Measurements from ENCODE around the gene C1orf21.
A peak's percentile ranks its signal among the peaks of the same experiment; 100 is the strongest.

C1orf21 gene

GRCh38 chr1:184472136-184472535, 85.3 kb downstream of the C1orf21 start:
- no peak overlapping the region for H3K4me3 ChIP-seq (ENCODE audit: low read depth, low read length)
- no peak for DNase-seq (ENCODE audit: low read depth)

DNA sequence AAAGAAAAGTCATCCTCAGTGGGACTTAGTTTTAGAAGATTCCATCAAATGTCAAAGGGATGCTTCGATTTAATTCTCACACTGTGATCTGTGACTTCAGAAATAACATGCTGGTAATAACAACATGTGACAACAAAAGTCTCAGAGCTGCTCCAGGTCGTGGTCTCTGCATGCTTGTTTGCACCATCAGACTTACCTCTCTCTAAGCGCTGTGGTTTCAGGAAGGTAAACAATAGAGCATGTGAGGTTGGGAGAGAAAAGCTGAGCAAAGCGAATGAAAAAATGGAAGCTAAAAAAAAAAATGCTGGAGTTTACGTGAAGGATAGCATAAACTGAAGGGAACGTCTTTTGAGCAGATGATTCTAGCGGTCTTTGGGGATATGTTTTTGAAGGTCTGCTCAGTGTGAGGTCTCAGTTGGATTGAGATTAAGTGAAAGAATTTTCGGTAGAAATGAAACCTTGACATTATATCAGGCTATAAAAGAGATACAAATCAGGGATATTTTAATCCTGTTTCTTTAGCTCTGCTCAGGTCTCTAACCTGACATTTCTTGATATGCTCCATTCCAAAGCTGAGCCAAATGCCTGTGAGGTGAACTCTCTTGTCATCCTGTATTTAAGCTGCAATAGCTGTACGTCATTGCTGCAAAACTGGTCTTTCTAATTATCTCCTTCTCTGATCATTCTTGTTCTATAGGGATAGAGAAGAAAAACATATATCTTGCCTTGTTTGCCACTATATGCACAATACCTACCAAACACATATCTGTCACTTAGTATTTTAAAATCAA, 86.5 kb downstream of the C1orf21 start:
- DNase-seq (ENCODE audit: low read depth) = no peak
- no peak overlapping the region for H3K4me3 ChIP-seq (ENCODE audit: low read depth, low read length)

DNA sequence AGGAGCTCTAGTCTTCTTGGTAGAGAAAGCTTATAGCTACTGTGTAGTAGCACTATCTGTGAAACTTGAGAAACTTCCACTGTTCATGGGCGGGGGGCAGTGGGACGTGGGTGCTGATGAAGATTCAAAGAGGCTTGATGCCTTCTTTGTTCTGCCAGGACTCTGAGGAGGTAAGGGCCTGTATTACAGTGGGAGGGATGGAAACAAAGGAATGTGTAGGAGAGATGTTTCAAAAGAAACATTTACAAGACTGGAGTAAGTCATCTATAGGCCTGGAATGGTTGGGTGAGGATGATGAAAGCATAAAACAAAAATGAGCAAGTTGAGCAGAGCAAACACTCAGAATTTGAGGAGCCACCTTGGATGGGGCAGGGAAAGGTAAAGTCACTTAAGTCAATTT, 89.4 kb downstream of the C1orf21 start:
- no peak overlapping the region for H3K4me3 ChIP-seq (ENCODE audit: low read depth, low read length)
- no peak for DNase-seq (ENCODE audit: low read depth)

- H3K4me3 ChIP-seq (ENCODE audit: low read depth, low read length) = no peak overlapping the region
- no peak for DNase-seq (ENCODE audit: low read depth)
These were observed 92.8 kb downstream of the C1orf21 start for GRCh38 chr1:184479435-184480167.

DNA sequence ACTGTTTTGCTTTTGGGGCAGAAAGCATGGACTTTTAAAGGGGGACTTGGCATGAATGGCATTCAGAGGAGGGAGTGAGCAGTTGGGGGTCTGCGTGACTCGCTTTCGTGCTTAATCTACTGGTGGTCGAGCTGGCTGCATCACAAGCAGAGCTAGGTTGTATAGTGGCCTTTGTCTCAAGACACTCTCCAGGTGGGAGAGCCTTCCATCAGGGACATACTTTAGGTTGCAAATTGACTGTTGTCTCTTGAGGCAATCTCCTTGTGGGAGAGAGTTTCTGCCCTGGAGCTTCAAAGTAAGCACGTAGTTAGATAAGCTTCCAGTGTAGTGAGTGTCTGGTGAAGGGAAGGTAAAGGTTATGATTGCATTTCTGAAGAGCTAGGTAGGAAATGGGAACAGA, 93.9 kb downstream of the C1orf21 start:
- no peak overlapping the region for H3K4me3 ChIP-seq (ENCODE audit: low read depth, low read length)
- DNase-seq (ENCODE audit: low read depth) = no peak

GRCh38 chr1:184482136-184482535, 95.3 kb downstream of the C1orf21 start:
- no peak for DNase-seq (ENCODE audit: low read depth)
- H3K4me3 ChIP-seq (ENCODE audit: low read depth, low read length) = no peak overlapping the region

GRCh38 chr1:184483101-184483683, 96.4 kb downstream of the C1orf21 start:
- peak; percentile 45 for DNase-seq (ENCODE audit: low read depth)
- H3K4me3 ChIP-seq (ENCODE audit: low read depth, low read length) = no peak overlapping the region

GRCh38 chr1:184485751-184486723, 99.2 kb downstream of the C1orf21 start:
- no peak overlapping the region for H3K4me3 ChIP-seq (ENCODE audit: low read depth, low read length)
- no peak for DNase-seq (ENCODE audit: low read depth)

- no peak overlapping the region for H3K4me3 ChIP-seq (ENCODE audit: low read depth, low read length)
- no peak for DNase-seq (ENCODE audit: low read depth)
These were observed 100.1 kb downstream of the C1orf21 start for GRCh38 chr1:184486761-184487445.

DNA sequence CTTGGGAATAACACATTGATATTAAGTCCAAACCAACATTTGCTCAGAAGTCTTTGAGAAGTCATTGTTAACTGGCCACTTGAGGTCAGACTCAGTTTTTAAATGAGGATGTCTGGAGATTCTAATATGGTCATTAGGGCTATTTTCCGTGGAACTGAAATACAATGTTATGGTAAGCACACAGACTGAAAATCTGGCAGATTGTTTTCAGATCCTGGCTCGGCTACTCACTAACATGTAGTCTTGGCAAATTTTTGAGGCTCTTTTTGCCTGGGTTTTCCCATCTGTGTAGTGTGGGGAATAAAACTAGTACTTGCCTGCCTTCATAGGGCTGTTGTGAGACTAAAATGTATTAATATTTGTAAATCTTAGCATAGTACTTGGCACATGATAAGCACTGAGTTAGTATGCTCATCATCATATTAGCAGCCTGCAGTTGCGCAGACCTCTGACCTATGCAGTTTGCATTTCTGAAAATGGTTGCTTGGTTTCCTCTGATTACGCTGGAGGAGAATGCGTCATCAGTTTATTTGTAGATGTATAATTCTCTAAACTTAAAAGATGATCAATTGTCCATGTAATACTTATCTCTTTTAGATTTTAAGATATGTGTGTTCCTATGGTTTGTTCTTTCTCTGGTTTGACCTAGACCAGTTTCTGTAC, 100.8 kb downstream of the C1orf21 start:
- DNase-seq (ENCODE audit: low read depth) = no peak

DNA sequence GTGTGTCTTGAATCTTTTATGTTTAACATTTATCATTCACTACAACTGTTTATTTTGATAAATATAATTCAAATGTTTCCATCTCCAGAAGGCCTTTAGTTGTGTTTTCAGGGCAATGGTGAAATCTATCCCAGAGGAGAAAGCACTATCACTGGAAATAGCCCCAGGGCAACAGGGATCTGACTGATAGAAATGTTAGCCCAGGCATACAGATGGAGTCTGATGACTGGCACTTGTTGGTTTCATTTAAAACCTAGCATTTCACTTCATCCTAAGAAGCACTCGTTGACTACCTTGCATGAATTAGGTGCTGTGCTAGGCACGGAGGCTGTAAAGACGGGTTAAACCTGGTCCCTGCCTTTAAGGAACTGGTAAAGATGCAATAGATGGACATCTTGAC, 103.1 kb downstream of the C1orf21 start:
- H3K4me3 ChIP-seq (ENCODE audit: low read depth, low read length) = no peak overlapping the region
- DNase-seq (ENCODE audit: low read depth) = no peak

More for the DNA sequence above, 100.8 kb downstream of the C1orf21 start:
- H3K4me3 ChIP-seq (ENCODE audit: low read depth, low read length) = no peak overlapping the region

DNA sequence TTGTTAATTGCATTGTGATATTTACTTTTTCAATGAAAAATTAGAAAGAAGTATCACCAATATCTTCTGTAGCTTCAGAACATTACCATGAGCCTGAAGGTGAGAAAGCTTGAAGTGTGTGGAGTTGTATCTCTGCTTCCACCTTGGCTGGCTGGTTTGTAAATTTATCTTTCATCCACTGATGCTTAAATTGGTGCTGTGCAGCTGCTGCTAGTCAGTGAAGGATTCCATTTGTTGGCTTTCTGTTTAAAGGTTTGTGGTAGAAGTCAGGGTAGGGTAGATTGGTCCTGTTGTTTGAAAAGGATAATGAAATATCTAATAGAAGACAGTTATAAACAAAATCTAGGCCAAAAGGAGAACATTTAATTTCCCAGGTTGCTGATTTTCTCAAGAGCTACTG, 105.7 kb downstream of the C1orf21 start:
- DNase-seq (ENCODE audit: low read depth) = no peak
- H3K4me3 ChIP-seq (ENCODE audit: low read depth, low read length) = no peak overlapping the region

DNA sequence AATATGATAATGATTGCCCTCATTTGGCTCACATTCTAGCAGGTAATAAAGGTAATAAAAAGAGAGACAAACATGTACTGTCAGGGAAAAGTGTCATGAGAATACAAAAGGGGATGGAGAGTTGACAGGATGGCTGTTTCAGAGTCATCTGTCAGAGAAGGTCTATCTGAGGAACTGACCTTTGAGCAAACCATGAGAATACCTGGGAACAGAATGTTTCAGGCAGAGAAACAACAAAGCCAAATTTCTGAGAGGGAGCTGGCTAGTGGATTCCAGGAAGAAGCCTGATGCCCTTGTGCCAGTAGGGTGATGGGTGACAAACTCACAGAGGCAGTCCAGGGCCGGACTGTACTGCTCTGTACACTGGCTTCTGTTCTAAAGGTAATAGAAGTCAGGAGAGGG, 107.2 kb downstream of the C1orf21 start:
- DNase-seq (ENCODE audit: low read depth) = no peak
- H3K4me3 ChIP-seq (ENCODE audit: low read depth, low read length) = no peak overlapping the region

- DNase-seq (ENCODE audit: low read depth) = no peak
- no peak overlapping the region for H3K4me3 ChIP-seq (ENCODE audit: low read depth, low read length)
These were observed 108.1 kb downstream of the C1orf21 start for GRCh38 chr1:184494929-184495328.

DNA sequence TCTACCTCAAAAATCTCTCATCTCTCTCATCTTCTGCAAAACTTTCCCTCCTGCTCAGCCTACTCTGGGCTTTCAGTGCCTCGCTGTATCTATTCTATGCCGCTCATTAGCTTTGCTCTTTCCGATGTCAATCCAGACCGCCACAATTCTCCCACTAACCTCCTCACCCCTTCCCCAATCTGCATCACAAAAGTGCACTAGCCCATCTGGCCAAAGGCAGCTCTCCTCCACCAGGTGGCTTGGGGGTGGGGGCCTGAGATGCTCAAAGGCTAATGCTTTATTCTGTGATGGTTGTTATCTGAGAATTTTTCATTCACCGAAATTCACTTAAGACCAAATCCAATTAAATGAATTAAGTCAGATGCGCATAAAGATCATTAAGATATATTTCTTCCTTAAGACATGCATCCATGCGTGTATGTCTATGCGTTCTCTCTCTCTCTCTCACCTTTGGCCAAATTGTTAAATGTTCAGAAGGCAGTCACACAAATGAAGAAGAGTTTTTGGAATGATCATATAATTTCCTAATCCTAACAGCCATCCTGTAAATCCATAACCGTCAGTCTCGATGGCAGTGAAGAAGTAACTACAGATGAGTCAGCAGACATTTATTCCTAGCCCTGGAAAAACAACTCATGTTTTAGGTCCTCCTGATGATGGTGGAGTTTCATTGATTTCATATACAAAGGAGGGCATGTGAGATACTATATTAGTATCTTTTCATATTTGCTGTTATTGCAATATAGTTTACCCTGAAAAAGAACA, 111.3 kb downstream of the C1orf21 start:
- DNase-seq (ENCODE audit: low read depth) = no peak
- no peak overlapping the region for H3K4me3 ChIP-seq (ENCODE audit: low read depth, low read length)

DNA sequence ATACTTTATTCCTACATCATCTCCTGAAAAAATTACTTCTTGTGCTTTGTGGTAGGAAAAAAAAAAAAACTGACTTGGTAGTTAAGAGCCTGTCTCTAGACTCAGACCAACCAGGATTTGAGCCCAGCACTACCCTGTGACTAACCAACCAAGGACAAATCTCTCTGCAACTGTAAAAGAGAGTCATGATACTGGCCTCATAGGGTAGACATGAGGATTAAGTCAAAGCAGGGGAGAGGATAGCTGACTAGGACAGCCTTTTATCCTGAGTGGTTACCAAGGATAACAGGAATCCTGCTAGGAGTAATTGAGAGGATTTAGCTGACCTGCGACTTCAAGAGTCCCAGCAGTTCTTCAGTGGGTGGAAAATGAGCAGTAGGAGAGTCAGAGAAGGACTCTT, 112.8 kb downstream of the C1orf21 start:
- no peak overlapping the region for H3K4me3 ChIP-seq (ENCODE audit: low read depth, low read length)
- no peak for DNase-seq (ENCODE audit: low read depth)

- no peak overlapping the region for H3K4me3 ChIP-seq (ENCODE audit: low read depth, low read length)
- DNase-seq (ENCODE audit: low read depth) = no peak
These were observed 115.3 kb downstream of the C1orf21 start for GRCh38 chr1:184502161-184502560.

Measured in skeletal muscle cell (primary cell).